ENCODE data around the gene RTKN.
A peak's percentile ranks its signal among the peaks of the same experiment; 100 is the strongest.

Gene RTKN

DNA sequence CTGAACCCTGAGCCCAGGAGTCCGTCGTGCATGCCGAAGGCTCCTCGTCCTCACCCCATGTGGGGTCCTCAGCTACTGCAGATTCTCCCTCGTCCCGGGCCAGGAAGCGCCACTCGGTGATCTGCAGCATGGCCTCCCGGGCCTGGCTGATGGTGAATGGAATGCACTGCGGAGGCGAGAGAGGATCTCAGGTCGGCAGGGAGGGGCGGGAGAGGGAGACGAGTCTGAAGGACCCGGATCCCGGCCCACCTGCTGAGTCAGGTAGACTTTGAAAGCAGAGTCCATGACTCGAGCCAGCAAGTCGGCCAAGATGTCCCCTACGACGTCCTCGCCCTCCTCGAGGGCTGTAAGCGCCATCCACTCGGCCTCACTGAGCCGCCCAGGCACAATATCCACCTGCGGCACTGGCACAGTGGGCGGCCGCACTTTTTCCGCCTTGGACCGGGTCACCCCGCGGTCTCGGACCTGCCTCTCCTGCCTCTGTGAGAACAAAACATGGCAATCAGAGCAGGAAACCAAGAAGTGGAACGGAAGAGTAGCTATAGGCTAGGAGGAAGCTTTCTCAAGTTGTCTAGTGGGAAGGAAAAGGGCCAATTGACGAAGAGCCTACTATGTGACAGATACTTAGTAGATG is 25.9 kb downstream of the RTKN start:
- no peak for DNase-seq (ENCODE audit: low read depth)

DNA sequence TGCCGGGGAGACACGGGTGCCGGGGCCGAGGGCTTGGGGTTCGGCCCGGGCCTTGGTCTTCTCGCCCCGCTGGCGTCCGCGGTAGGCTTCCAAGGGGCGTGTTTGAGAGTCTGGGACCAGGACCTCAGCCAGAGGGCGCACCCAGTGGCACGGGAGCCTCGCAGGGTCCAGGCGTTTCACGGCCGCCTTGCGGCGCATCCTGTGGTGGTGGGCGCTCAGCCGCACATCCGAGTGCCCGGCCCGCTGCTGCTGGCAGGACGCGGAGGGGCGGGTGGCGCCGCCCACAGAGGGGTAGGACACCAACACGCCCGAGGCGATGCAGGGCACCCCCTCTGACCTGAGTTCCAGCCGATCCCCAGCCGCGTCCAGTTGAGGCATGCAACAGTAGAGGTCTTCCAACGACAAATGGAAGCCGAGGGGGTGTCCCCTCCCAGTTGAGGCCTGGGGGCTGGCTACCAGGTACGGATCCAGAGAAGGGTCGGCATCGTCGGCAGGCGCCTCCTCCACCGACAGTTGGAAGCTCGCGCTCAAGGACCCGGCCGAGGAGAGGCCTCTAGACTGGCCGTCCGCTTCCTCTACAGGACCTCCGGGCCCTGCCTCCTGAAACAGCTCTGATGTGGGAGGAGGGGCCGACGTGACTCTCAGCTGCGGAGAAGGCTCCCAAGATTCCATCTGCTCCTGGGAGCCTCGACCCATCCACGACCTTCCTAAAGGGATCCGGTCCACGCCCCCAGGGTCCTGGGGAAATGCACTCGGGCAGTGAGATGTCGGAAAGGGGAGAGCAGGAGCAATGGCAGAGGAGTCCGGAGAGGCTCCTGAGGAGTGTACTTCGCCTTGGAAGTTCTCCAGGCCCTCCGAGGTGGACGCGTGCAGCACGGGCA is 26.6 kb downstream of the RTKN start:
- DNase-seq (ENCODE audit: low read depth): no peak

DNA sequence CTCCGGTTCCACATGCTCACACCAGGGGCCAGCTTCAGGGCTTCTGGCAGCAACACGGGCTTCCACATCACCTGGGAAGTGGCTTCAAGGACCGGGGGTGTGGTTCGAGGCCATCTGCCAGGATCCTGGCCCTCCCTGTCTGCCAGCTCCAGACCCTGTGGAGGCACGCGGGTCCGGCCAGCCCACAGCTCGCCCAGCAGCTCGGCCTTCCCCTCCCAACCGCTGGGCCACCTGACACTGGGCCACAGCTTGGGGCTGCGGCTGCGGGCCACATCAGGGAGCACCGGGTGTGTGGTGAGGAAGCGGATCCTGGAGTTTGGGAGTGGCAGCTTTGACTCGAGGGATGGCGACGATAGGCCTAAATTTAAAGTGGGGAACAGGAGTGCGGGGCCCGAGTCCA is 27.3 kb downstream of the RTKN start:
- no peak for DNase-seq (ENCODE audit: low read depth)

GRCh38 chr2:74413001-74413698 is 28.6 kb downstream of the RTKN start:
- DNase-seq (ENCODE audit: low read depth): no peak

DNA sequence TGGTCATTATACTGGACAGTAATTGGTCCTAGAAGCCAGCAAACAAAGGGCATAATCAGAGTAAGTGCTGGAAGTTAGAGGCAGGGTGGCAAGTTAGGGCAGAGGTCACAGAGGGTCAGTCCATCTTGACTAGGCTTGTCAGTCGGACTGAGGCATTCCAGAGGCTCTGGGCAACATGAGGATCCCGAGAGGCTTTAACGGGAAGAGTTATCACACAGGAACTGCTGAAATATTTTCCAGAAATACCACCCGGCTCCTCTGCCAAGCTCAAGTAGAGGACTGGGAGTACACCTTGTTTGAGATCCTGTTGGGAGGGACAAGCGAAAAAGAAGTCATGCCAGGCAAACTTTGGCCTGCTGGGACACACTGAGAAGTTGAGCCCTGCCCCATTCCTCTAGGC is 34.1 kb downstream of the RTKN start:
- no peak for DNase-seq (ENCODE audit: low read depth)

GRCh38 chr2:74406035-74406434 is 35.7 kb downstream of the RTKN start:
- no peak for DNase-seq (ENCODE audit: low read depth)

DNA sequence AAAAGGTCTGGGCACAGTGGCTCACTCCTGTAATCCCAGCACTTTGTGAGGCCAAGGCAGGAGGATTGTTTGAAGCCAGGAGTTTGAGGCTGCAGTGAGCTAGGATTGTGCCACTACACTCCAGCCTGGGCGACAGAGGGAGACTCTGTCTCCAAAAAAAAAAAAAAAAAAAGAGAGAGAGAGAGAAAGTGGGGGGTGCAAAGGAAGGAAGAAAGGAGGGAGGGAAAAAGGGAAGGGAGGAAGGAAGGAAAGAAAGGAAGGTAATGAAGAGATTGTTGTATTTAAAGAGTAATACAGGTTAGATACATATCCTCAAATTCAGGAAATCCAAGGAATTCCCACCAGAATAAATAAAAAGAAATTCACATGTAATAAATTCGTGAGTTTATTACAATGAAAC is 39.8 kb downstream of the RTKN start:
- no peak for DNase-seq (ENCODE audit: low read depth)

- peak; percentile 24 for DNase-seq (ENCODE audit: low read depth)
Observed at GRCh38 chr2:74399785-74400184, 42.0 kb downstream of the RTKN start.

GRCh38 chr2:74396149-74396548 is 45.6 kb downstream of the RTKN start:
- DNase-seq (ENCODE audit: low read depth): no peak

DNA sequence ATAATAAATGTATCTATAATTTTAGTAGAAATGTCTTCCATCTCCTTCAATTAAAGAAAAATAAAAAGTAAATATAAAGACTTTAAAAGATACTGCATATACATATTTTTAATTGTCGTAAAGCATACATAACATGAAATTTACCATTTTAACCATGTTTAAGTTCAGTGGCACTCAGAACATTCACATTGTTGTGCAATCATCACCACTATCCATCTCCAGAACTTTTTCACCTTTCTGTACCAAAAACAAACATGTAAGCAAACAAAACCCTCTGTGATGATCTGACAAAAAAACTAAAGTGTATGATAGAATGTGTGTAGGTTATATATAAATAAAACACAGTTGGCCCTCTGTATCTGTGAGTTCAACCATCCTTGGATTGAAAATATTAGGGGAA is 48.2 kb downstream of the RTKN start:
- DNase-seq (ENCODE audit: low read depth): no peak

GRCh38 chr2:74392449-74392743 is 49.3 kb downstream of the RTKN start:
- DNase-seq (ENCODE audit: low read depth): no peak

DNA sequence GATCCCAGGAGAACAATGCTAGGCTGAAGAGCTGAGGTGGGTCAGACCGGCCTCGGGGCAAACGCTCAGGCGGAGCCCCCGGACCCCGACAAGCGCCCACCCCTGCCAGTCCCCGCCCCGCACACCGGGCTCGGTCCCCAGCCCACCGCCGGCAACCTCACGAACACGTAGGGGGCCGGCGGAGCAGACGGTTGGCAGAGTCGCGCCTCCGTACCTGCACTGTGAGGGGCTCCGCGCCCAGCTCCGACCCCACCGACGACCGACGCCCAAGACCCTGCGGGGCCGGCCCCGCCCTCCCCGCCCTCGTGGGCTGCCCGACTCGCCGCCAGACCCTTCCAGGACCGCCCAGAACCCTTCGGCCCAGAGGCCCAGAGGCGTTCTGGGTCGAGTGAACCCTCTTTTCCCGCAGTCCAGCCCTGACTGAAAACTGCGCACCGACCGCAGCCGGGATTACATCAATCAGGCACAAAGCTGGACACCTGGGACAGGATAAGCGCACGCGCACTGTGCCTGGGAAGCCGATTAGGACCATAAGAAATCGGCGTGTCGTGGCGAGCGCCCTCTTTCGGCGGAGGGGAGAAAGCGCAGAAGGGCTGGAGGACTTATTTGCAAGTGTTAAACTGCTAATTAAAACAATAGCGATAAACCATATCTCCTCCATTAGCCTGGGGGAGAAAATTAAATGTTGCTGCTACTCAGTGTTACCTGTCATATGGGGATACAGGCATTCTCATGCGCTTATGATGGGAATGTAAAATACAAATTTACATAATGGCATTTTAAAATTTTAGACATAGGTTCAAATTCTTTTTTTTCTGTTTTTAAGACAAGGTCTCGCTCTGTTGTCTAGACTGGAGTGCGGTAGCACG is 49.9 kb downstream of the RTKN start:
- DNase-seq (ENCODE audit: low read depth): peak; percentile 85

- peak; percentile 12 for DNase-seq (ENCODE audit: low read depth)
Observed at GRCh38 chr2:74391209-74391579, 50.5 kb downstream of the RTKN start.

DNA sequence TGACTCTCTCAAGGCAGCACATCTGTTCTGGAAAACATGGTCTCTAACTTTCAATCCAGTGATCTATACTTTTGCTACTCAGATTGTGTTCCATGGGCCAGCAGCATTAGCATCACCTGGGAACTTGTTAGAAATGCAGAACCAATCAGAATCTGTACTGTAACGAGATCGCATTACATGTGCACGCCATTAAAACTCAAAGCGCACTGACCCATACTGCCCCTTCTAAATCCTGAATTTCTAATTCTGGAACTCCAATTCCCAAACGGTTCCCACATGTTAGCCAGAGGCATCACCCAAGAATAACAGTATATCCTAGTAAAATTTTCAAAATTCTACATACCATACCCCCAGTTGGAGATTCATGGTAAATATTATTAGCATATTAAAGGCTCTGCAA is 51.1 kb downstream of the RTKN start:
- DNase-seq (ENCODE audit: low read depth): no peak

- DNase-seq (ENCODE audit: low read depth): no peak
Observed at GRCh38 chr2:74387346-74387745, 54.4 kb downstream of the RTKN start.

DNA sequence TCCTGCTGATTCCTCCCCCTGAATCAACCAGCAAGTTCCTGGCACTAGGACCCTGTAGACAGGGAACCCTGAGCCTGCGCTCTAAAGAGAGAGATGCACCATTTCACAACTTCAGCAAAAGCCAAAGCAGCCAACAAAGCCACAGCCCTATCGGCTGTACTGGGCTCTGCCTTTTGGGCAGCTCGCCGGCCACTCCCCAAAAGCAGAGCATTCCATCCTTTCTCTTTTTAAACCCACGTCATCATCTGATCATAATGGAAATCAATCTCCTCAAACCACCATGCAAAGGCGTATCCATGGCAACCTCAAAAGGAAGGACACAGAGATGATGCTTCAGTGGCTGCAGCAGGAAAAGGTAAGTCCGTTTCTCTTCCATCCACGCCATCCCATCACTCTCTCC is 56.3 kb downstream of the RTKN start:
- peak; percentile 36 for DNase-seq (ENCODE audit: low read depth)

DNA sequence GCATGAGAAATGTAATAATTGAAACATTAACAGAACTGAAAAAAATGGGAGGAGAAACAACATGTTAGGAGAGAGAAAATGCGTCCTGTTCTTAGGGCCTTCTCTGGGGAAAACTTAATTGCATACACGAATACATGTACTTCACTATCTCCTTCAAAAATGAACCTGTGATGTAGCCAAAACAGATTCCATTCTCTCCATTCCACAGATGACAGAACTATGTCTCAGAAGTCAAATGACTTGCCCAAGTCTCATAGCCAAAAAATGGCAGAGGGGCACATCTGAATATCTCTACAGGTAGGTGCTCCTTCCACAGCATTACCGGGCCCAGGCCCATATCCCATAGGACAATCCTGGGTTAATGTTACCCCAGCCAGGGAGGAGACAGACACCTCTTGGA is 57.7 kb downstream of the RTKN start:
- no peak for DNase-seq (ENCODE audit: low read depth)

- no peak for DNase-seq (ENCODE audit: low read depth)
Observed at GRCh38 chr2:74383254-74383653, 58.5 kb downstream of the RTKN start.

GRCh38 chr2:74381751-74382150 is 60.0 kb downstream of the RTKN start:
- no peak for DNase-seq (ENCODE audit: low read depth)

DNA sequence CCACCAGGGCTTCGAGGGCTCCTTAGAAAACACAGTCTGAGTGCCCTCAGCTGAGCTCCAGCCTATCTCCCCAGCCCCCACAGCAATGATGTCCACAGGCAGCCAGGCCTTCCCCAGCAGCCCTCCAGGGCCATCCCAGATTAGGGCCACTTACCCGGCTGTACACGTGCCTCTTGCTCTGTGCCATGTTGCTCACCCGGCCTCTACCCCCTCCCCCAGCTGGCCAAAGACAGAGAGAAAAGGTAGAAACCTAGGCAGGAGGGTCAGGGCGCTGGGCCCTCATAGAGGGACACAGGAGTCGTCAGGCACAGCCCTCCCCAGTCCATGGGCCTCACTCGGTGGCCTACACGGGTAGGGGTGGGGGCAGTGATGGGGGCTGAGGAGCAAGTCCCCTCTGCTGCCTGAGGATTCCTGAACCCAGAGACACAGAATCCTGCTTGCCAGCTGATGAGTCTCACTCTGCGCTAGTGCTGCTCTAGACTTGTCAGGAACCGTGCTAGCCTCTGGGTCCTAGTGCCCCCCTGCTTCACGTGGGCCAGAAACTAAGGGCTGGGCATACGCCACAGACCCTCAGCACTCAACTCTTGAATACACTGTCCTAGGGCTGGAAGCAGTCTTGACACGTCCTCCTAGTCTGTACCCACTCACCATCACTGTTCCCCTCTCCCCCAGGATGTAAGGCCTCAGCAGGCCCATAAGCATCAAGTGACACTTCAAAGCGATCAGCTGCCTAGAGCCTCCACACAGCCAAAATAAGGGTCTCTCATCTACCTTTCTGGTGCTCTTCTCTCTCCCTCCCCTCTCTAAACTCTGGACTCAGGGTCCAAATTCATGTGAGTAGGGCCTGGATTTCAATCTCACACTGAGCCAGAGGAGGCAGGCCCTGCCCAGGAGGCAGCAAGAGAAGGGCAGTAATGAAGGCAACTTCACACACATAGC is 61.6 kb downstream of the RTKN start, which contains the start of gene DCTN1:
Gene DCTN1 (minus strand): TSS at position 461 of the 939 bp plus-strand sequence. CDS start 274 bp downstream, at position 187.
- no peak for DNase-seq (ENCODE audit: low read depth)

- DNase-seq (ENCODE audit: low read depth): no peak
Observed at GRCh38 chr2:74378007-74378406, 63.7 kb downstream of the RTKN start.

All from CMK (cell line).